COLO829 (cell line): ENCODE data around the gene ERC1.
A peak's percentile ranks its signal among the peaks of the same experiment; 100 is the strongest.
"Not testable (repeated sequence)": the region's sequence is repeated elsewhere in the genome, so short reads cannot be mapped to it uniquely, and the experiment has no call there.

Experiments
- DNase-seq: peaks from one replicate; pipeline ENCODE4 v3.0.0; 2012; ENCODE audit warnings: low spot score

ERC1 gene

DNA sequence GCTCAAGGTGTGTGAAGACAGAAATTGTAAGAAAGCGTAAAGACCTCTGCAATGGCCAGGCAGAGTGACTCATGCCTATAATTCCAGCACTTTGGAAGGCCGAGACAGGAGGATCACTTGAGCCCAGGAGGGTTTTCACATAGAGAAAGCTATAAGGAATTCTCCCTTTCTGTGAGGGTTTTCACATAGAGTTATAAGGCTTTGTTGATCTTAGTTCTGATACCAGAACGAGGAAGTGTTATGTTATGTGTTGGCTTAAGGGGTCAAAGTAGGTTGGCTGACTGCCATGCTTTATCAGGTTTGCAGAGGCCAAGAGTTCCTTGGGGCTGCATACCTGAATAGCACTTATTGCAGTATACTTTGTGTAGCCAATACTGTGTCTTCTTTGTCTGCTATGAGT is 139.1 kb downstream of the ERC1 start:
- no peak for DNase-seq

DNA sequence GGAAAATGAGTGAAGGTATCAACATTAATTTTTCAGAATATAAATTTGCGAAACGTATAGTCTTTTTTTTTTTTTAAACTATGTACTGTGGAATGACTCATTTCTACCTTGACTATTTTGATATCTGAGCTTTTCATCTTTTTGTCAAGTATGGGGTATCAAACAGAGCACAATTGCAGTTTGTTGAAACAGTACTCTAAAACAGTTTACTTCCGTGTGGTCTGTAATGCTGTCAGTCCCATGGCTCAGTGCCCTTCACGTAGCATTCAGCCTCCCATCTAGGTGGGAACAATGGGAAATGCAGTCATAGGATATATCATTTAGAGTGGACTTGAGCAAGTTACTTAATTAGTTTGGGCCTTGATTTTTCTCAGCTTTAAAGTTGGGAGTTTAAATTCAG is 139.5 kb downstream of the ERC1 start:
- DNase-seq, result no peak

GRCh38 chr12:1131811-1132224 is 140.8 kb downstream of the ERC1 start:
- peak; percentile 2 for DNase-seq

GRCh38 chr12:1132311-1132710 is 141.3 kb downstream of the ERC1 start:
- no peak for DNase-seq

GRCh38 chr12:1138691-1139090 is 147.7 kb downstream of the ERC1 start:
- DNase-seq, result no peak

GRCh38 chr12:1146758-1147157 is 155.7 kb downstream of the ERC1 start:
- DNase-seq, result not testable (repeated sequence)

GRCh38 chr12:1147821-1148220 is 156.8 kb downstream of the ERC1 start:
- no peak for DNase-seq

- DNase-seq, result no peak
Measured at GRCh38 chr12:1157046-1157445, 166.0 kb downstream of the ERC1 start.

DNA sequence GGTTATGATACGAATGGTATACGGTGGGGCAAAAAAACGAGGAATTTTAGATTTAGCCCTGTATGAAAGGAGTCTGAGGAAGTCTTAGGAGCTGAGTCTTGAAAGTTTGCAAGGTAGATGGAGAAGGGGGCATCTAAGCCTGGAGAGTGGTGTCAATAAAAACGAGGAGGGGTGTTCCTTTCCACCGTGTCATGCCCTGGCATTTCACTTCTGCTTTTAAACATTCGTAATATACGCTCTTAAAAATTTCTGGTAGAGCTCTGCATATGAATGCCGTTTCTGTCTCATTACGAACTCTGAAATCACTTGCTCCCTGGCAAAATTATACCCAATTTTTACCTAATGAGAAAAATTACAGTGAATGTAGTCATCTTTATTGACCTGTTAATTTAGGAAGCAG is 170.2 kb downstream of the ERC1 start:
- DNase-seq, result no peak

DNA sequence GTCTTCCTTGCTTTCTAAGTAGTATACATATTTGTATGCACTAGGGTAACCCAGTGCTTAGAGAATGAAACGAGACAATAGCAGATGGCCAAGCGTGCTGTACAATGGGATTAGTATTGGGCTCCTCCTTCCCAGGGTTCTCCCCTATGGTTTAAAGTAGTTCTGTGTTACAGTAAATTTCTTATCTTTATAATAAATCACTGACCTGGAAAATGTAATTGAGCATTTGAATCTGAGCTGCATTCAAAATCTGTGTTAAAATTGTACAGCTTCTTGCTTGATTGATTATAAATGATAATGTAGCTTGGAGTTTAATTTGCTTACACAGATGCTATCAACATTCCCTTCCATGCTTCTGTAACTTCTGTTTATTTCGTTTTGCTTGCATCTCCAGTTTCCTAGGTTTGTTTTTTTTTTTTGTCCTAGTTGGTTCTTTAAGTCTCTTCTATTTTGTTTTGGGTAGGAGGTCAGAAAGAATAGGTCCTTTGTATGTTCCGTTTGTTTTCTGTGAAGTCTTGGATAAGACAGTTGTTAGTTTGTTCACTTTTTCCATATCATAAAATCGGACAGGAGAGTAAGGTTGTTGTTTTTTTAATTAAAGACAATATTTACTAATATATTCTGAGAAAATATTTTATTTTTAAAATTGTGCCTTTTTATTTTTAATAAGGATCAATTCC is 171.2 kb downstream of the ERC1 start:
- peak; percentile 53 for DNase-seq

DNA sequence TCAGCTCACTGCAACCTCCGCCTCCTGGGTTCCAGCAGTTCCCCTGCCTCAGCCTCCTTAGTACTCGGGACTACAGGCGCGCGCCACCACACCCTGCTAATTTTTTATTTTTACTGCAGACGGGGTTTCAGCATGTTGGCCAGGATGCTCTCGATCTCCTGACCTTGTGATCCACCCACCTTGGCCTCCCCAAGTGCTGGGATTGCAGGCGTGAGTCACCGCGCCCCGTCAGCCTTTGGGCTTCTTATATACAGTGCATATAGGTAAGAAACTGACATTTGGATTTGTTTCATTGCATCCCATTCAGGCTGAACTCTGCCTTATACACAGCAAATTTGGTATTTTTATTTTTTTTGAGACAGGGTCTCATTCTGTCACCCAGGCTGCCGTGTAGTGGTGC is 176.8 kb downstream of the ERC1 start:
- DNase-seq, result no peak

DNA sequence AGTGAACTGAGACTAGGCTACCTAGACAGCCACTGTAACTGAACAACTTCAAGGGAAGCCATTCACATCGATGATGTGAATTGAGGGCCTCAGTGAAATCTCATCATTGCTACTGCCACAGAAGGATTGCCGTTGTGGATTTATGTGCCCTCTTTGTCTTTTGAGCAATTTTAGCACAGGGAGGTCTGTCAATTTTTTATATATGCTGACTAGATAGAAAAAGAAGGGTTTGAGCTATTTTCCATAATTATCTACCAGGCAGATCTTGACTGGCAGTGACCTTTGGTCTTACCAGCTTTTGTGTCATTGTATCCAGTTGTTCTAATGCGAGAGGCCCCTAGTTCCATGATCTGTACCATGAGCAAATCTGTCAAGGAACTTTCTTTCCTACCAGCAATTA is 179.4 kb downstream of the ERC1 start:
- DNase-seq, result no peak

- DNase-seq, result peak; percentile 13
Measured at GRCh38 chr12:1171657-1172408, 180.8 kb downstream of the ERC1 start.

DNA sequence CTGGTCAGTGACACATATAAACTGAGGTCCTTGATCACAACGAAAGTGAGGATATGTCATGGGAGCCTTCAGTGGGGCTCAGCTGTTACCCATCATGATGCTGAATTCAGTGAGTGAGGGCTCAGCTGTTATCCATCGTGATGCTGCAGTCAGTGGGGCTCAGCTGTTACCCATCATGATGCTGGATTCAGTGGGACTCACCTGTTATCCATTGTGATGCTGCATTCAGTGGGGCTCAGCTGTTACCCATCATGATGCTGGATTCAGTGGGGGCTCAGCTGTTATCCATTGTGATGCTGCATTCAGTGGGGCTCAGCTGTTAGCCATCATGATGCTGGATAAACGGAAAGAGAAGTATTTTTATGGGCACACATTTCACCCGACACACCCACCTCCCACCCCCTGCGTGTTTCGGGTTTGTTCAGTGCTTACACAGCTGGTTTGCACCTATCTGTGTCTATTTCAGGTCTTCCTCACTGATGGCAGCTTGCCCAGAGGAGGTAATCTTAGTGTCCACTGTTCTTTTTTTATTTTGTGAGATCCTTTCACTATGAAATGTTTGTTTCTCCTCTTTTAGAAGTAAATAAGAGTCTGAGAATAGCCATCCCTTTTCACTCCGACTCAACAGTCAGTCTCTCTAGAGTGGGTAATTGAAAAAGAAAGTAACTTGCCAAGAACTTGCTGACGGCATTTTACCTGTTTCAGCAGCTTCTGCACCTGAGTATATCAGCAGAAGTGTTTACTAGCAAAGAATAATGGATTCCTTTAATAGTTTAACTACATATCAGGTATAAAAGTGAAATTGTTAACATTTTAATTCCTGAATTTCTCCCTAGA is 183.0 kb downstream of the ERC1 start:
- DNase-seq, result no peak

GRCh38 chr12:1174659-1175058 is 183.6 kb downstream of the ERC1 start:
- no peak for DNase-seq

DNA sequence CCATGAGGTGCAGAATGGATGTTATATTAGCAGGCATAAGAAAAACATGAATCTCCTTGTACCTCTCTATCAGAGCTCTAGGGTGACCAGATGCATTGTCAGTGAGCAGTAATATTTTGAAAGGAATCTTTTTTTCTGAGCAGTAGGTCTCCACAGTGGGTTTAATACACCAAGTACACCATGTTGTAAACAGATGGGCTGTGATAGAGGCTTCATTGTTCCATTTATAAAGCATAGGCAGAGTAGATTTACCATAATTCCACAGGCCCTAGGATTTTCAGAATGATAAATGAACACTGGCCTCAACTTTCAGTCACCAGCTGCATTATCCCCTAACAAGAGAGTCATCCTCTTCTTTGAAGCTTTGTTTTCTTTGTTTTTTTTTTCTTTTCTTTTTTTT is 185.2 kb downstream of the ERC1 start:
- no peak for DNase-seq

GRCh38 chr12:1179128-1179527 is 188.1 kb downstream of the ERC1 start:
- DNase-seq, result no peak

GRCh38 chr12:1182069-1182468 is 191.0 kb downstream of the ERC1 start:
- no peak for DNase-seq

GRCh38 chr12:1184402-1184801 is 193.4 kb downstream of the ERC1 start:
- no peak for DNase-seq

GRCh38 chr12:1185460-1186182 is 194.6 kb downstream of the ERC1 start:
- DNase-seq, result no peak

DNA sequence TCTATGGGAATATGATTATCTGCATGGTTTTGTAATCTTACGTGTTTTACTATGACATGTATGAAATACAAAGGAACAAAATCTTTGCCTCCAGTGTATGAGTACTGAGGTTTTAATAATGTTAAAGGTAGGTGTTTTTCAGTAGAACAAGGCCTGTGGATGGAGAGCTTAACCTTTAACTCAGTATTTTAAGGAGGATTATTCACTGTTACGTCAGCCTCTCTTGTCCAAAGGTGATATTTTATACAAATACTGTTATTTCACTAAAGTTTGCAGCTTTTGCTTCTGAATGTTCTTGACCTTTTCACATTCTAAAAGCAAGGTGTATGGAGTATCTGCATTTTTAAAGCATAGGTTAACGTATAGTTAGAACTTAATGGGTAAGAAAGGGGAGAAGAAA is 195.3 kb downstream of the ERC1 start:
- DNase-seq, result no peak

GRCh38 chr12:1188016-1188415 is 197.0 kb downstream of the ERC1 start:
- DNase-seq, result no peak
